K562 (cell line): ENCODE measurements around the gene CIB1.
"Not testable (repeated sequence)": the region's sequence is repeated elsewhere in the genome, so short reads cannot be mapped to it uniquely, and the experiment has no call there.

Source experiments
- BHLHE40 ChIP-seq: IDR thresholded peaks from 2 replicates; pipeline ENCODE4 v1.6.1; 2011; ENCODE audit warnings: low read length, improper control_type of control experiment
- BRCA1 ChIP-seq, 2 experiments: fragments of 450-650 bp in 1 of 2; sonication (generic) in 1 of 2; formaldehyde crosslinking in 1 of 2; IDR thresholded peaks; 2 replicates each; pipeline versions ENCODE4 v1.5.0 to v1.6.1; 2017 to 2020; ENCODE audit warnings: mild to moderate bottlenecking in 1 of 2, missing genetic modification reagents in 1 of 2
- EHMT2 ChIP-seq: fragments of 450-650 bp; IDR thresholded peaks from 2 replicates; pipeline ENCODE4 v1.6.1; 2018; ENCODE audit warnings: antibody characterized with exemption
- ELF1 ChIP-seq: fragments of 200-800 bp; sonication (Bioruptor generic); IDR thresholded peaks from 2 replicates; pipeline ENCODE4 v1.6.1; 2016; ENCODE audit warnings: missing genetic modification characterization, missing compliant biosample characterization
- EP300 ChIP-seq: IDR thresholded peaks from 2 replicates; pipeline ENCODE4 v1.6.1; 2012; ENCODE audit warnings: low read length, improper control_type of control experiment
- EZH2 ChIP-seq: IDR thresholded peaks from 2 replicates; pipeline ENCODE4 v1.6.1; 2012; ENCODE audit warnings: low read depth, mild to moderate bottlenecking, inconsistent platforms, low read length, borderline replicate concordance
- FOXP4 ChIP-seq: sonication (generic); formaldehyde crosslinking; IDR thresholded peaks from 2 replicates; pipeline ENCODE4 v1.8.0; 2022; ENCODE audit warnings: mild to moderate bottlenecking, missing genetic modification reagents, borderline replicate concordance
- HDAC8 ChIP-seq: fragments of 450-650 bp; IDR thresholded peaks from 2 replicates; pipeline ENCODE4 v1.6.1; 2016; ENCODE audit warnings: mild to moderate bottlenecking, missing genetic modification characterization, moderate library complexity, missing compliant biosample characterization
- MYNN ChIP-seq, 2 experiments: sonication (generic); formaldehyde crosslinking in 1 of 2; IDR thresholded peaks; 2 replicates each; pipeline versions ENCODE4 v1.5.0 to v1.6.1; 2016 to 2020; ENCODE audit warnings: antibody characterized with exemption in 1 of 2, missing genetic modification reagents in 1 of 2
- REST ChIP-seq, 2 experiments: fragments of 450-650 bp; formaldehyde crosslinking in 1 of 2; IDR thresholded peaks; 2 replicates each; pipeline versions ENCODE4 v1.4.0 to v1.6.1; 2014 to 2020; ENCODE audit warnings: mild to moderate bottlenecking in 2 of 2, borderline replicate concordance in 1 of 2, low read depth in 1 of 2
- SMC3 ChIP-seq: conservative IDR thresholded peaks from 2 replicates; pipeline ENCODE4 v1.6.1; 2011; ENCODE audit warnings: low read depth, low read length, improper control_type of control experiment; ENCODE audit not compliant: insufficient read depth
- TAF1 ChIP-seq: IDR thresholded peaks from 2 replicates; pipeline ENCODE4 v1.6.1; 2011; ENCODE audit warnings: mild to moderate bottlenecking, low read length, moderate library complexity; ENCODE audit not compliant: insufficient read depth, control insufficient read depth, severe bottlenecking; ENCODE audit errors: extremely low read depth
- ZNF445 ChIP-seq: fragments of 250-450 bp; sonication (Bioruptor Pico); IDR thresholded peaks from 2 replicates; pipeline ENCODE4 v1.4.0; 2020; ENCODE audit warnings: low read depth, mild to moderate bottlenecking, moderate library complexity
- TF ChIP-seq, protein P1 (sequence below), 3 experiments: IDR thresholded peaks in 2 of 3; conservative IDR thresholded peaks in 1 of 3; 2 replicates each; pipeline ENCODE4 v1.5.1; 2011 to 2012; ENCODE audit warnings: low read length in 3 of 3, mild to moderate bottlenecking in 3 of 3, control low read depth in 2 of 3, improper control_type of control experiment in 1 of 3, inconsistent platforms in 1 of 3, low read depth in 1 of 3, mixed read lengths in 1 of 3, moderate library complexity in 1 of 3; ENCODE audit not compliant: insufficient read depth in 2 of 3

DNA sequence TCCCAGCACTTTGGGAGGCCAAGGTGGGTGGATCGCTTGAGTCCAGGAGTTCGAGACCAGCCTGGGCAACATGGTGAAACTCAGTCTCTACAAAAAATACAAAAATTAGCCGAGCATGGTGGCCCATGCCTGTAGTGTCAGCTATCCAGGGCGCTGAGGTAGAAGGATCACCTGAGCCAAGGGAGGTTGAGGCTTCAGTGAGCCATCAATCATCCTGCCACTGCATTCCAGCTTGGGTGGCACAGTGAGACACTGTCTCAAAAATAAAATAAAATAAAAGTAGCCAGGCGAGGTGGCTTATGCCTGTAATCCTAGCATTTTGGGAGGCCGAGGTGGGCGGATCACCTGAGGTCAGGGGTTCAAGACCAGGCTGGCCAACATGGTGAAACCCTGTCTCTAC lies 45.7 kb downstream of the CIB1 start:
- TF ChIP-seq ELF1; REST (IDR thresholded peaks at IDR 0.05; ENCODE audit: borderline replicate concordance); REST (CRISPR knock-in tag; IDR thresholded peaks at IDR 0.05; ENCODE audit: low read depth); BHLHE40; EZH2; TAF1; ZNF445; EHMT2; HDAC8 (tag); FOXP4 (CRISPR knock-in tag); EP300; MYNN (IDR thresholded peaks at IDR 0.05); MYNN (CRISPR knock-in tag; IDR thresholded peaks at IDR 0.05); BRCA1 (IDR thresholded peaks at IDR 0.05); BRCA1 (CRISPR knock-in tag; IDR thresholded peaks at IDR 0.05); SMC3: not testable (repeated sequence)
- TF ChIP-seq, protein P1, sequence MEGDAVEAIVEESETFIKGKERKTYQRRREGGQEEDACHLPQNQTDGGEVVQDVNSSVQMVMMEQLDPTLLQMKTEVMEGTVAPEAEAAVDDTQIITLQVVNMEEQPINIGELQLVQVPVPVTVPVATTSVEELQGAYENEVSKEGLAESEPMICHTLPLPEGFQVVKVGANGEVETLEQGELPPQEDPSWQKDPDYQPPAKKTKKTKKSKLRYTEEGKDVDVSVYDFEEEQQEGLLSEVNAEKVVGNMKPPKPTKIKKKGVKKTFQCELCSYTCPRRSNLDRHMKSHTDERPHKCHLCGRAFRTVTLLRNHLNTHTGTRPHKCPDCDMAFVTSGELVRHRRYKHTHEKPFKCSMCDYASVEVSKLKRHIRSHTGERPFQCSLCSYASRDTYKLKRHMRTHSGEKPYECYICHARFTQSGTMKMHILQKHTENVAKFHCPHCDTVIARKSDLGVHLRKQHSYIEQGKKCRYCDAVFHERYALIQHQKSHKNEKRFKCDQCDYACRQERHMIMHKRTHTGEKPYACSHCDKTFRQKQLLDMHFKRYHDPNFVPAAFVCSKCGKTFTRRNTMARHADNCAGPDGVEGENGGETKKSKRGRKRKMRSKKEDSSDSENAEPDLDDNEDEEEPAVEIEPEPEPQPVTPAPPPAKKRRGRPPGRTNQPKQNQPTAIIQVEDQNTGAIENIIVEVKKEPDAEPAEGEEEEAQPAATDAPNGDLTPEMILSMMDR (IDR thresholded peaks at IDR 0.05 in 2 of 3, conservative IDR thresholded peaks at IDR 0.05 in 1 of 3; ENCODE audit: insufficient read depth in 2 of 3, low read depth in 1 of 3, low read length in 3 of 3): not testable (repeated sequence)
